Measurements from ENCODE around the gene LORICRIN. TPM values are rescaled to one million over a fixed set of nuclear protein-coding genes. Genes with fewer than 3 reads are reported as not detected.

The LORICRIN gene
- total and polyA plus RNA-seq, 4 donors, result not detected

DNA sequence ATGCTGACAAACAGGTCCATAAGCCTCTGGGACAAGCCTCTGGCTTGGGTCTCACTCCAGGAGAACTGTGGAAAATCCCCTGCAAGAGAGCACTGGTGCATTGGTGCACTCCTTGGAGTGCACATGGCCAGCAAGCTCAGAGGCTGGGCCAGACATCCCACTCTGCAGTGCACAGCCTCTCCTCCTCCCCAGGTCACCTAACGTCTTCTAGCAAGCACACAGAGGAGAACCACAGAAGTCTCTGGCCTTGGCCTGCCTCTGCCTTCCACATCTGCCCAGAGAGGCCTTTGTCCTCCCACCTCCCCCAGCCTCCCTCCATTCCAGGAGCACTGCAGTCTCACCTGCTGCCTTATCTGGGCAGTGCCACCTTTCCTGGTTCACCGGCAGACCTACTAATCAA lies 49.1 kb downstream of the LORICRIN start:
- Histone ChIP-seq H3K27ac (ENCODE audit: low read depth in 1 of 2, low read length in 2 of 2) (no peak overlapping the region), H3K36me3 (ENCODE audit: control insufficient read depth in 4 of 4, insufficient read depth in 3 of 4, low read depth in 1 of 4, low read length in 3 of 4) (no peaks in the 10 kb centered on the region), H3K9me3 (ENCODE audit: control insufficient read depth in 4 of 4, low read length in 3 of 4) (no peaks in the 10 kb centered on the region), H3K4me3 (ENCODE audit: low read depth in 1 of 3, low read length in 3 of 3) (no peak overlapping the region), H3K4me1 (ENCODE audit: control insufficient read depth in 4 of 4, insufficient read depth in 4 of 4, low read length in 3 of 4) (no peaks in the 10 kb centered on the region), H3K27me3 (ENCODE audit: control insufficient read depth in 4 of 4, insufficient read depth in 4 of 4, low read length in 3 of 4) (no peaks in the 10 kb centered on the region), H3K9ac (ENCODE audit: low read depth in 1 of 2, low read length in 2 of 2) (no peak overlapping the region)
- DNase-seq (ENCODE audit: low spot score), result no peak
- TF ChIP-seq JUND (IDR thresholded peaks at IDR 0.05), result no peak
- 71% methylated on average over 2 of the region's 2 CpGs for WGBS

DNA sequence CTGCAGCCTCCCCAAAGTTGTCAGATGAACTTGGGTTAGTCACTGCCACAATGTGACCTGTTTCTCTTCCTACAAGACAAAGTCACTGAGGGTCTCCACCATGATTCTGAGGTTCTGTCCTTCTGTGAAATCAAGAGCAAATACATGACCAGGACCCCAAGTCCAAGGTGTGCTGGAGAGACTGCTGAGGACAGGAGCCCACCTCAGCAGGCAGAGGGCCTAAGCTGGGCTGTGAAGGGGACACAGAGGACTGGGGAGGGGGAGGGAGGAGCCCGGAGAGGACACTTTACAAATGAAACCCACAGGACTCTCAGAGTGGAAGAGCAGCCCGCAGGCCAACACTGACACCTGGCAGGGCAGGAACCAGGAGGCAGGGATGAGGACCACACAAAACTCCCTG lies 50.0 kb downstream of the LORICRIN start:
- Histone ChIP-seq H3K9me3 (ENCODE audit: control insufficient read depth in 4 of 4, low read length in 3 of 4) (no peaks in the 10 kb centered on the region), H3K4me3 (ENCODE audit: low read depth in 1 of 3, low read length in 3 of 3) (no peak overlapping the region), H3K36me3 (ENCODE audit: control insufficient read depth in 4 of 4, insufficient read depth in 3 of 4, low read depth in 1 of 4, low read length in 3 of 4) (no peaks in the 10 kb centered on the region), H3K27me3 (ENCODE audit: control insufficient read depth in 4 of 4, insufficient read depth in 4 of 4, low read length in 3 of 4) (no peaks in the 10 kb centered on the region), H3K4me1 (ENCODE audit: control insufficient read depth in 4 of 4, insufficient read depth in 4 of 4, low read length in 3 of 4) (no peaks in the 10 kb centered on the region), H3K9ac (ENCODE audit: low read depth in 1 of 2, low read length in 2 of 2) (no peak overlapping the region), H3K27ac (ENCODE audit: low read depth in 1 of 2, low read length in 2 of 2) (no peak overlapping the region)
- WGBS, result 70% methylated on average over 2 of the region's 2 CpGs
- DNase-seq (ENCODE audit: low spot score), result no peak
- TF ChIP-seq TAF1 (conservative IDR thresholded peaks at IDR 0.05), result no peak
- TF ChIP-seq RXRA (IDR thresholded peaks at IDR 0.05), result no peak
- no peak for TF ChIP-seq HNF4G (IDR thresholded peaks at IDR 0.05)
- TF ChIP-seq FOXA1 (IDR thresholded peaks at IDR 0.05), result no peak
- no peak for TF ChIP-seq YY1 (IDR thresholded peaks at IDR 0.05)
- TF ChIP-seq, protein P1, sequence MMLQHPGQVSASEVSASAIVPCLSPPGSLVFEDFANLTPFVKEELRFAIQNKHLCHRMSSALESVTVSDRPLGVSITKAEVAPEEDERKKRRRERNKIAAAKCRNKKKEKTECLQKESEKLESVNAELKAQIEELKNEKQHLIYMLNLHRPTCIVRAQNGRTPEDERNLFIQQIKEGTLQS (IDR thresholded peaks at IDR 0.05), result no peak
- TF ChIP-seq, protein P2, sequence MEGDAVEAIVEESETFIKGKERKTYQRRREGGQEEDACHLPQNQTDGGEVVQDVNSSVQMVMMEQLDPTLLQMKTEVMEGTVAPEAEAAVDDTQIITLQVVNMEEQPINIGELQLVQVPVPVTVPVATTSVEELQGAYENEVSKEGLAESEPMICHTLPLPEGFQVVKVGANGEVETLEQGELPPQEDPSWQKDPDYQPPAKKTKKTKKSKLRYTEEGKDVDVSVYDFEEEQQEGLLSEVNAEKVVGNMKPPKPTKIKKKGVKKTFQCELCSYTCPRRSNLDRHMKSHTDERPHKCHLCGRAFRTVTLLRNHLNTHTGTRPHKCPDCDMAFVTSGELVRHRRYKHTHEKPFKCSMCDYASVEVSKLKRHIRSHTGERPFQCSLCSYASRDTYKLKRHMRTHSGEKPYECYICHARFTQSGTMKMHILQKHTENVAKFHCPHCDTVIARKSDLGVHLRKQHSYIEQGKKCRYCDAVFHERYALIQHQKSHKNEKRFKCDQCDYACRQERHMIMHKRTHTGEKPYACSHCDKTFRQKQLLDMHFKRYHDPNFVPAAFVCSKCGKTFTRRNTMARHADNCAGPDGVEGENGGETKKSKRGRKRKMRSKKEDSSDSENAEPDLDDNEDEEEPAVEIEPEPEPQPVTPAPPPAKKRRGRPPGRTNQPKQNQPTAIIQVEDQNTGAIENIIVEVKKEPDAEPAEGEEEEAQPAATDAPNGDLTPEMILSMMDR (IDR thresholded peaks at IDR 0.05; ENCODE audit: low read depth, low read length, missing input control), result no peak
- no peak for TF ChIP-seq FOXA2 (IDR thresholded peaks at IDR 0.05)
- no peak for TF ChIP-seq NR2F2 (IDR thresholded peaks at IDR 0.05)
- TF ChIP-seq GABPA (IDR thresholded peaks at IDR 0.05 in 1 of 2, conservative IDR thresholded peaks at IDR 0.05 in 1 of 2), result no peak
- no peak for TF ChIP-seq SP1 (IDR thresholded peaks at IDR 0.05)
- TF ChIP-seq REST (IDR thresholded peaks at IDR 0.05), result no peak

DNA sequence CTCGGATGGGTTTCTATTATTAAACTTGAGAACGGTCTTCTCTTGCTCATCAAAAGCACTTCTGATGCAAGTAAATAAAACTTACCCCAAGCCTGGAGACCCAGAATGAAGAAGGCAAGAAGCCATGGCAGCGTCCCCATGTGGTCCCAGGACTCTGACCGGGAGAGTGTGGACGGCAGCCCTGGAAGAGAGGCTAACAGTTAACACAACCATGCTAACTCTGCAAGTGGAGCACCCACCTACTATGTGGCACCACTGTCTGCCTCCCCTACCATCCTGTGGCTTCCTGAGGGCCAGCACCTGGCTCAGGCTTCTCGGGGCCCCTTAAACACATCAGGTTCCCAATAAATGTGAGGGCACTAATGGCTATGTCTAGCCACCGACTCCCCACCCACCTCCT lies 51.0 kb downstream of the LORICRIN start:
- Histone ChIP-seq H3K9me3 (ENCODE audit: control insufficient read depth in 4 of 4, low read length in 3 of 4) (no peaks in the 10 kb centered on the region), H3K9ac (ENCODE audit: low read depth in 1 of 2, low read length in 2 of 2) (no peak overlapping the region), H3K27ac (ENCODE audit: low read depth in 1 of 2, low read length in 2 of 2) (no peak overlapping the region), H3K27me3 (ENCODE audit: control insufficient read depth in 4 of 4, insufficient read depth in 4 of 4, low read length in 3 of 4) (no peaks in the 10 kb centered on the region), H3K36me3 (ENCODE audit: control insufficient read depth in 4 of 4, insufficient read depth in 3 of 4, low read depth in 1 of 4, low read length in 3 of 4) (no peaks in the 10 kb centered on the region), H3K4me1 (ENCODE audit: control insufficient read depth in 4 of 4, insufficient read depth in 4 of 4, low read length in 3 of 4) (no peaks in the 10 kb centered on the region), H3K4me3 (ENCODE audit: low read depth in 1 of 3, low read length in 3 of 3) (no peak overlapping the region)
- no peak for TF ChIP-seq NR2F2 (IDR thresholded peaks at IDR 0.05)
- no peak for TF ChIP-seq SP1 (IDR thresholded peaks at IDR 0.05)
- no peak for TF ChIP-seq FOXA1 (IDR thresholded peaks at IDR 0.05)
- TF ChIP-seq YY1 (IDR thresholded peaks at IDR 0.05), result no peak
- no peak for TF ChIP-seq FOXA2 (IDR thresholded peaks at IDR 0.05)
- TF ChIP-seq RXRA (IDR thresholded peaks at IDR 0.05), result no peak
- TF ChIP-seq, protein P3, sequence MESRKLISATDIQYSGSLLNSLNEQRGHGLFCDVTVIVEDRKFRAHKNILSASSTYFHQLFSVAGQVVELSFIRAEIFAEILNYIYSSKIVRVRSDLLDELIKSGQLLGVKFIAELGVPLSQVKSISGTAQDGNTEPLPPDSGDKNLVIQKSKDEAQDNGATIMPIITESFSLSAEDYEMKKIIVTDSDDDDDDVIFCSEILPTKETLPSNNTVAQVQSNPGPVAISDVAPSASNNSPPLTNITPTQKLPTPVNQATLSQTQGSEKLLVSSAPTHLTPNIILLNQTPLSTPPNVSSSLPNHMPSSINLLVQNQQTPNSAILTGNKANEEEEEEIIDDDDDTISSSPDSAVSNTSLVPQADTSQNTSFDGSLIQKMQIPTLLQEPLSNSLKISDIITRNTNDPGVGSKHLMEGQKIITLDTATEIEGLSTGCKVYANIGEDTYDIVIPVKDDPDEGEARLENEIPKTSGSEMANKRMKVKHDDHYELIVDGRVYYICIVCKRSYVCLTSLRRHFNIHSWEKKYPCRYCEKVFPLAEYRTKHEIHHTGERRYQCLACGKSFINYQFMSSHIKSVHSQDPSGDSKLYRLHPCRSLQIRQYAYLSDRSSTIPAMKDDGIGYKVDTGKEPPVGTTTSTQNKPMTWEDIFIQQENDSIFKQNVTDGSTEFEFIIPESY (IDR thresholded peaks at IDR 0.05), result no peak
- TF ChIP-seq GABPA (IDR thresholded peaks at IDR 0.05 in 1 of 2, conservative IDR thresholded peaks at IDR 0.05 in 1 of 2), result no peak
- no peak for TF ChIP-seq HNF4A (conservative IDR thresholded peaks at IDR 0.05)
- 77% methylated on average over 7 of the region's 7 CpGs for WGBS
- no peak for DNase-seq (ENCODE audit: low spot score)
